Karpas-422 (cell line): ENCODE results near the gene CEBPE. TPM values are rescaled to one million over a fixed set of nuclear protein-coding genes. Genes with fewer than 3 reads are reported as not detected.

Experiments
- DNase-seq: peaks from one replicate; pipeline ENCODE4 v3.0.0-alpha.2; 2015
- H2AFZ ChIP-seq: fragments of 200-600 bp; sonication (generic); 2 replicates; pipeline ENCODE4 v1.6.1; 2014; ENCODE audit warnings: antibody characterized with exemption, low read length, mixed read lengths
- H3K27ac ChIP-seq: fragments of 200-600 bp; sonication (generic); 2 replicates; pipeline ENCODE4 v1.5.1; 2014; ENCODE audit warnings: mild to moderate bottlenecking, low read length, moderate library complexity
- H3K27me3 ChIP-seq: fragments of 200-600 bp; sonication (generic); 2 replicates; pipeline ENCODE4 v1.6.1; 2014; ENCODE audit warnings: low read length, mixed read lengths
- H3K36me3 ChIP-seq: fragments of 200-600 bp; sonication (generic); 2 replicates; pipeline ENCODE4 v1.6.1; 2014; ENCODE audit warnings: low read length, mixed read lengths; ENCODE audit not compliant: insufficient read depth
- H3K4me1 ChIP-seq: fragments of 200-600 bp; sonication (generic); 2 replicates; pipeline ENCODE4 v1.6.1; 2014; ENCODE audit warnings: mild to moderate bottlenecking, low read length, mixed read lengths
- H3K4me2 ChIP-seq: fragments of 200-600 bp; sonication (generic); 2 replicates; pipeline ENCODE4 v1.6.1; 2014; ENCODE audit warnings: low read length, low read depth, mild to moderate bottlenecking; ENCODE audit not compliant: poor library complexity, severe bottlenecking
- H3K4me3 ChIP-seq: fragments of 200-600 bp; sonication (generic); 2 replicates; pipeline ENCODE4 v1.5.1; 2014; ENCODE audit warnings: mild to moderate bottlenecking, antibody characterized with exemption, low read length, mixed read lengths
- H3K79me2 ChIP-seq: fragments of 200-600 bp; sonication (generic); 2 replicates; pipeline ENCODE4 v1.6.1; 2014; ENCODE audit warnings: mild to moderate bottlenecking, low read length, mixed read lengths
- H3K9ac ChIP-seq: fragments of 200-600 bp; sonication (generic); 2 replicates; pipeline ENCODE4 v1.6.0; 2014; ENCODE audit warnings: low read length
- H3K9me2 ChIP-seq: fragments of 200-600 bp; sonication (generic), shearing (Covaris generic); replicated peaks from 2 replicates; pipeline ENCODE4 v1.6.0; 2014; ENCODE audit warnings: mild to moderate bottlenecking, low read length, moderate library complexity; ENCODE audit not compliant: insufficient read depth
- H3K9me3 ChIP-seq: fragments of 300-700, 200-600 bp; sonication (generic); 2 replicates; pipeline ENCODE4 v1.6.1; 2014; ENCODE audit warnings: low read length, mixed read lengths
- H4K20me1 ChIP-seq: fragments of 200-600 bp; sonication (generic); 2 replicates; pipeline ENCODE4 v1.6.1; 2014; ENCODE audit warnings: mild to moderate bottlenecking, antibody characterized with exemption, low read length, low read depth; ENCODE audit not compliant: insufficient read depth
- total RNA-seq: library from RNA; depleted of rRNA; stranded (reverse); fragments of >200 nt; shearing (Covaris generic); gene quantifications from 2 replicates; pipeline ENCODE4 v1.2.3, GENCODE V29; 2014; ENCODE audit warnings: low replicate concordance

Gene CEBPE
- total RNA-seq, 1 experiment from 2014 or later = not detected

GRCh38 chr14:23099212-23099861, 19.7 kb downstream of the CEBPE start:
- peaks cover 33% of the 10 kb centered on the region for H4K20me1 ChIP-seq
- H3K27me3 ChIP-seq = no peaks in the 10 kb centered on the region
- no peak overlapping the region for H3K4me3 ChIP-seq
- H3K9me3 ChIP-seq = no peaks in the 10 kb centered on the region
- peaks cover 17% of the 10 kb centered on the region for H3K36me3 ChIP-seq
- no peak overlapping the region for H3K4me2 ChIP-seq
- H3K79me2 ChIP-seq = peaks cover 31% of the 10 kb centered on the region
- DNase-seq = no peak
- H2AFZ ChIP-seq = no peak overlapping the region
- H3K4me1 ChIP-seq = peaks cover 9% of the 10 kb centered on the region
- no peak overlapping the region for H3K27ac ChIP-seq
- H3K9me2 ChIP-seq = no peaks in the 10 kb centered on the region
- no peak overlapping the region for H3K9ac ChIP-seq

- Histone ChIP-seq H3K4me3 (no peak overlapping the region), H3K27ac (no peak overlapping the region), H3K4me1 (peaks cover 23% of the 10 kb centered on the region), H3K9me3 (no peaks in the 10 kb centered on the region), H4K20me1 (peaks cover 49% of the 10 kb centered on the region), H3K79me2 (peaks cover 47% of the 10 kb centered on the region), H3K4me2 (no peak overlapping the region), H3K36me3 (peaks cover 25% of the 10 kb centered on the region), H3K9me2 (no peaks in the 10 kb centered on the region), H2AFZ (no peak overlapping the region), H3K27me3 (no peaks in the 10 kb centered on the region), H3K9ac (no peak overlapping the region)
- no peak for DNase-seq
Measured at GRCh38 chr14:23097786-23098185, 21.3 kb downstream of the CEBPE start.

GRCh38 chr14:23095196-23096108, 23.6 kb downstream of the CEBPE start, which contains the start of gene C14orf119:
Gene C14orf119 (plus strand): TSS chr14:23095505. CDS start chr14:23097659, 2,154 bp downstream.
- Histone ChIP-seq H3K4me2 (peak within 1 kb of the TSS; percentile 84), H3K9me2 (no peaks in the 10 kb centered on the region), H3K79me2 (peaks cover 65% of the 10 kb centered on the region), H3K27me3 (no peaks in the 10 kb centered on the region), H4K20me1 (peaks cover 49% of the 10 kb centered on the region), H3K27ac (peak within 1 kb of the TSS; percentile 80), H3K4me3 (peak within 1 kb of the TSS; percentile 78), H3K36me3 (peaks cover 42% of the 10 kb centered on the region), H3K4me1 (peaks cover 24% of the 10 kb centered on the region), H3K9me3 (no peaks in the 10 kb centered on the region), H3K9ac (peak within 1 kb of the TSS; percentile 94), H2AFZ (peak within 1 kb of the TSS; percentile 86)
- peak; percentile 100 for DNase-seq

- Histone ChIP-seq H3K4me3 (peak within 1 kb of the TSS; percentile 78), H3K9ac (peak within 1 kb of the TSS; percentile 94), H3K27me3 (no peaks in the 10 kb centered on the region), H3K4me2 (peak within 1 kb of the TSS; percentile 84), H3K9me3 (no peaks in the 10 kb centered on the region), H3K27ac (peak within 1 kb of the TSS; percentile 80), H3K4me1 (peaks cover 24% of the 10 kb centered on the region), H3K79me2 (peaks cover 72% of the 10 kb centered on the region), H3K9me2 (no peaks in the 10 kb centered on the region), H4K20me1 (peaks cover 51% of the 10 kb centered on the region), H3K36me3 (peaks cover 49% of the 10 kb centered on the region), H2AFZ (peak within 1 kb of the TSS; percentile 86)
- peak; percentile 97 for DNase-seq
Measured at GRCh38 chr14:23094666-23095195, 24.3 kb downstream of the CEBPE start, which contains the start of gene ACIN1. Gene ACIN1 (minus strand): TSS chr14:23095136. CDS start chr14:23095112, 24 bp downstream.

GRCh38 chr14:23093991-23094665, 24.9 kb downstream of the CEBPE start:
- H3K4me3 ChIP-seq = peak overlapping the region; percentile 78
- H3K9me3 ChIP-seq = no peaks in the 10 kb centered on the region
- H2AFZ ChIP-seq = peak overlapping the region; percentile 86; the same call in 1 of the 2 replicates
- H3K27me3 ChIP-seq = no peaks in the 10 kb centered on the region
- no peaks in the 10 kb centered on the region for H3K9me2 ChIP-seq
- peaks cover 24% of the 10 kb centered on the region for H3K4me1 ChIP-seq
- H3K27ac ChIP-seq = peak overlapping the region; percentile 80
- peaks cover 76% of the 10 kb centered on the region for H3K79me2 ChIP-seq
- peak overlapping the region; percentile 84 for H3K4me2 ChIP-seq
- peak overlapping the region; percentile 94 for H3K9ac ChIP-seq
- H4K20me1 ChIP-seq = peaks cover 49% of the 10 kb centered on the region
- H3K36me3 ChIP-seq = peaks cover 55% of the 10 kb centered on the region
- DNase-seq = peak; percentile 55

- Histone ChIP-seq H3K4me1 (peaks cover 24% of the 10 kb centered on the region), H3K27ac (no peak overlapping the region), H3K36me3 (peaks cover 58% of the 10 kb centered on the region), H3K9me2 (no peaks in the 10 kb centered on the region), H3K9me3 (no peaks in the 10 kb centered on the region), H2AFZ (no peak overlapping the region), H4K20me1 (peaks cover 43% of the 10 kb centered on the region), H3K9ac (peak overlapping the region; percentile 94), H3K79me2 (peaks cover 79% of the 10 kb centered on the region), H3K4me3 (peak overlapping the region; percentile 78), H3K4me2 (peak overlapping the region; percentile 84), H3K27me3 (no peaks in the 10 kb centered on the region)
- no peak for DNase-seq
Measured at GRCh38 chr14:23093526-23093925, 25.5 kb downstream of the CEBPE start.

GRCh38 chr14:23093104-23093503, 26.0 kb downstream of the CEBPE start:
- Histone ChIP-seq H3K27ac (no peak overlapping the region), H3K79me2 (peaks cover 80% of the 10 kb centered on the region), H3K9ac (peak overlapping the region; percentile 94), H2AFZ (no peak overlapping the region), H3K4me3 (peak overlapping the region; percentile 78), H3K4me1 (peaks cover 24% of the 10 kb centered on the region), H3K9me2 (no peaks in the 10 kb centered on the region), H4K20me1 (peaks cover 39% of the 10 kb centered on the region), H3K27me3 (no peaks in the 10 kb centered on the region), H3K36me3 (peaks cover 56% of the 10 kb centered on the region), H3K4me2 (peak overlapping the region; percentile 84), H3K9me3 (no peaks in the 10 kb centered on the region)
- no peak for DNase-seq
